Hematopoietic multipotent progenitor cell treated with erythropoietin and hydrocortisone succinate and interleukin-3 and kit ligand, for 4 days (in vitro differentiated cells): ENCODE results near the gene OR8K1.

ENCODE experiments used
- DNase-seq: peaks from one replicate; pipeline ENCODE4 v3.0.0-alpha.2; 2015

OR8K1 gene

DNA sequence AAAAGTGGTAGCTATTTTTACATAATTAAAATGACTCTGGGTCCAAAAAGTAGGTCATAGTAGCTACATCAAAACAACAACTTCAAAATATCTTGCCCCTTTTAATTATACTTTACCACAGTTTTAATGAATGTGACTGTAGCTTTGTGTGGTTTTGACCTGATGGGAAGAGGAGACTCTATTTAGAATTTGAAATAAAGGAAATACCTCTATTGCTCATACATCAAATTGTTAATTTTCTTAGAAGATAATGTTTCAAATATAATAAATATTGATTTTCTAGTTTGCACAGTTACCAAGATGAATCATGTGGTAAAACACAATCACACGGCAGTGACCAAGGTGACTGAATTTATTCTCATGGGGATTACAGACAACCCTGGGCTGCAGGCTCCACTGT is at the start of gene OR8K1:
Gene OR8K1 (plus strand): TSS at position 301 of the 400 bp plus-strand sequence. CDS start 0 bp downstream, at position 301.
- DNase-seq = no peak

DNA sequence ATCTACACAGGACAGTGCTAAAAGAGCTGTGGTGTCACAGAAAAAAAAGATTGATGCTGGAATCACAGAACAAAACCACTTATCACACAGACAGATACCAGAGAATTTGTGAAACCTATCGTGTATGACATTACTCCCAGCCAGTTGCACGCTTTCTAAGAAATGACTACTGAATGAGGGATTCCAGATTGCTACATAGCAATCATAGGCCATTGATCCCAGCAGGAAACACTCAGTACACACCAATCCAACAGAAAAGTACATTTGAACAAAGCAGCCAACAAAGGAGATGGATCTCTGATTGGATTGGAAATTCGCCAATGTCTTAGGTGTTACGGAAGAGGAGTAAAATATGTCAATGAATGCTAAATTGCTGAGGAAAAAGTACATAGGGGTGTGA is 48.9 kb upstream of the OR8K1 start:
- no peak for DNase-seq

DNA sequence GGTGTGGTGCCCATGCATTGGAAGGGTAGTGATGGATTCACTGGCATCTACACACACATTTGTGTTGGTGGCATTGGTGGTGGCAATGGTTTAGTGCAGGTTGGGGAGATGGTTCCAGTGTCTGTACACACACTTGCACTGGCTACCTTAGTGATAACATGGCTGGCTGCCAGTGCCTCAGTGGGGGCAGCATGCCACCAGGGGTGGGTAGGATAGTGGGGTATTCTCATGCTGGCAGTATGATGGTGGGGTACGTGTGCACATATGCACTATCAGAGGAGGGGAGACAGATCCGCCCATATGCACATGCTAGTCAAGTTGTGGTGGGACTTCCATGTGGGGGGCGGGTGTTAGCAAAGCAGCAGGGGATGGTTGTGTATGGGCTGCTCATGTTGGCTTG is 38.0 kb upstream of the OR8K1 start:
- no peak for DNase-seq

- DNase-seq = no peak
Measured at GRCh38 chr11:56314844-56315243, 31.0 kb upstream of the OR8K1 start, which contains the start of gene OR8K3. TSS of gene OR8K3 (plus strand) at chr11:56315144. CDS start at chr11:56318307, 3,163 bp downstream.

GRCh38 chr11:56331861-56332491 is 13.9 kb upstream of the OR8K1 start:
- no peak for DNase-seq

DNA sequence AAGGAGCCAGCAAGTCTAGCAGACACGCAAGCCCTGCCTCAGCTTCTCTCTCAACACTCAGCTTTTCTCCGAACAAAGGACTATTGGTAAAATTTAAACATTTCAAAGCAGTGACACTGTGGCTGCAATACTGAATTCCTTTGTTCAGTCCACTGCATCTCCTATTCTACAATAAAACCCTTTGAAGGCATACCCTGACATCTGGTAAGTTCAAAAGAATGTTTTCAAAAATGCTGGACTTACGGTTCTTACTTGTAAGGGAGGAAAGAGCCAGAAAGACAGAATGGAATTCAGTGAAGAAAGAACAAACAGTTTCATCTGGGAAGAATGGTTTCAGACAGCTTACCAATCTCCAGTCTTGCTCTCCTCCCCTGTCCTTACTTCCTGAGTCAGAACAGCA is 12.7 kb upstream of the OR8K1 start:
- DNase-seq = no peak

GRCh38 chr11:56340289-56340688 is 5.5 kb upstream of the OR8K1 start:
- DNase-seq = no peak

DNA sequence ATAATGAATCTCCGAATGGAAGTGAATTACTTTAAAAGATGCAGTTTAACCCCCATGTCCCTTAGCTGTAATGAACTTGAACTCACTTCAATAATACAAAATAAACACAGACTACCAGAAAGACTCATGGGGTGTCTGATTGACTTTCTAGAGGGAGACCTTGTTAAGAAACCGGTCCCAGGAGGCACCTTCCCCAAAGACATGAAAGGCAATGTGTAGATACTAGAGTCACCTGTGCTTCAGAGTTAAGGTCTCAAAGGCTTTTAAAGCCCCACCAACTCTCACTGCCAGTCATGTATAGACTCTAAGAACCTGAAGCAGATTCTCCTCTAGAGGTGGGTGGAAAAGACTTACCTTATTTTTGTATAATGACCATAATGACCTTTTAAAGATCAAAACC is 8.2 kb downstream of the OR8K1 start, which contains the start of gene OR8J1:
Gene OR8J1 (plus strand): TSS at position 301 of the 400 bp plus-strand sequence. CDS start 5,956 bp downstream, outside the sequence.
- DNase-seq = no peak

DNA sequence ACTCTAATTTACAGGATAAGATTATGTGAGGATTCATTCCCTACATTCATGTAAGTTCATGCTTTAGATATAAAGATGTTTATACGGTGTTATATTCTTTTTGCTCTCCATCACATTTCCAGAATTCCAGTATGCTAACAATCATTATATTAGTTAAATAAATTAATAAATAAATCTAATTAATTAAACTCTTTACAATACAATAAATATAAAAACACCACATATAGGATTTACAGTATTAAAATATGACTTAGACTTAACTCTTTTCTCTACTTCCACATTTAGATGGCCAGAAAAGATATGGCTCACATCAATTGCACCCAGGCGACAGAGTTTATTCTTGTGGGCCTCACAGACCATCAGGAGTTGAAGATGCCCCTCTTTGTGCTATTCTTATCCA is 29.5 kb downstream of the OR8K1 start, which contains the start of gene OR8U1:
Gene OR8U1 (plus strand): TSS at position 301 of the 400 bp plus-strand sequence. CDS start 0 bp downstream, at position 301.
- no peak for DNase-seq

- no peak for DNase-seq
Measured at GRCh38 chr11:56380120-56380519, 34.3 kb downstream of the OR8K1 start.

DNA sequence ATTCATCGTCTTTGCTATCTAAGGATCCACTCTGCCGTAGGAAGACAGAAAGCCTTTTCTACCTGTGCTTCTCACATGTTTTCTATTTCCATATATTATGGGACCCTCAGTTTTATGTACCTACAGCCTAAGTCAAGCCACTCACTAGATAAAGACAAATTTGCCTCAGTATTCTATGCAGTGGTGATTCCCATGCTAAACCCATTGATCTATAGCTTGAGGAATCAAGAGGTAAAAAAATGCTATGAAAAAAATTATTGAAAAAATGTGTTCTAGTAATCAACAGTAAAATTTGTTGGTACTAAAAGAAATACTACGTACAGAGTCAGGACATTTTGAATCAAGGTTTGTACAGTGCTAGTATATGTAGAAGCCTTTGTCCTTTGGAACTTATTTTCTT is 48.5 kb downstream of the OR8K1 start:
- DNase-seq = no peak

GRCh38 chr11:56396047-56396446 is 50.2 kb downstream of the OR8K1 start:
- no peak for DNase-seq
